Caco-2 (cell line): Measurements from ENCODE around the gene CD248. TPM values are rescaled to one million over a fixed set of nuclear protein-coding genes. Genes with fewer than 3 reads are reported as not detected.

ENCODE experiments used
- BruUV-seq: library from RNA; stranded (reverse); fragments of 400-500 nt; replicated peaks from 2 replicates; lab custom pipeline; 2021; lab: Mats Ljungman, UMichigan
- CTCF ChIA-PET: fragments of 300-600 bp; sonication (Branson Sonifier 250); formaldehyde crosslinking; loops from one replicate; lab custom pipeline; 2022; ENCODE audit warnings: antibody characterized with exemption; lab: Charles Lee
- POLR2A ChIA-PET: fragments of 300-600 bp; sonication (Branson Sonifier 250); formaldehyde crosslinking; loops from one replicate; lab custom pipeline; 2022; ENCODE audit warnings: antibody characterized with exemption; lab: Charles Lee
- DNase-seq, 2 experiments: peaks; one replicate each; pipeline versions ENCODE4 v3.0.0 to v3.0.0-alpha.2; 2020 to 2022
- H3K27me3 ChIP-seq: replicated peaks from 2 replicates; pipeline ENCODE4 v1.6.0; 2011; ENCODE audit warnings: low read length; ENCODE audit not compliant: control insufficient read depth, insufficient read depth
- H3K36me3 ChIP-seq: 2 replicates; pipeline ENCODE4 v1.5.1; 2011; ENCODE audit warnings: low read length; ENCODE audit not compliant: control insufficient read depth, insufficient read depth
- H3K4me1 ChIP-seq: fragments of 250-450 bp; sonication (Bioruptor Pico); 2 replicates; pipeline ENCODE4 v1.5.1; 2020; ENCODE audit warnings: mild to moderate bottlenecking
- H3K4me3 ChIP-seq: 2 replicates; pipeline ENCODE4 v1.5.1; 2011; ENCODE audit warnings: low read depth, mild to moderate bottlenecking, control low read depth, low read length
- H3K9me3 ChIP-seq: fragments of 250-450 bp; sonication (Bioruptor Pico); 2 replicates; pipeline ENCODE4 v1.5.1; 2020; ENCODE audit warnings: mild to moderate bottlenecking, moderate library complexity
- H3K27ac Mint-ChIP-seq: one replicate; pipeline ENCODE4 v1.8.0; 2022; ENCODE audit warnings: mixed read lengths; ENCODE audit not compliant: unreplicated experiment
- H3K27me3 Mint-ChIP-seq: one replicate; pipeline ENCODE4 v1.8.0; 2022; ENCODE audit warnings: mixed read lengths; ENCODE audit not compliant: insufficient read depth, unreplicated experiment
- H3K36me3 Mint-ChIP-seq: one replicate; pipeline ENCODE4 v1.8.0; 2022; ENCODE audit warnings: mild to moderate bottlenecking, mixed read lengths; ENCODE audit not compliant: insufficient read depth, unreplicated experiment
- H3K4me1 Mint-ChIP-seq: one replicate; pipeline ENCODE4 v1.8.0; 2022; ENCODE audit warnings: low read depth, mixed read lengths; ENCODE audit not compliant: unreplicated experiment
- H3K4me3 Mint-ChIP-seq: one replicate; pipeline ENCODE4 v1.8.0; 2022; ENCODE audit warnings: mild to moderate bottlenecking, moderate library complexity, mixed read lengths; ENCODE audit not compliant: unreplicated experiment
- H3K9me3 Mint-ChIP-seq: one replicate; pipeline ENCODE4 v1.8.0; 2022; ENCODE audit warnings: mixed read lengths; ENCODE audit not compliant: unreplicated experiment
- intact Hi-C: fragments of 100-400 bp; cut with micrococcal nuclease; formaldehyde crosslinking; loops from one replicate; pipeline ENCODE4 v1.10.0; 2022; ENCODE audit not compliant: unreplicated experiment
- total RNA-seq: library from RNA; stranded (reverse); gene quantifications from 2 replicates; pipeline ENCODE4 v1.2.3, GENCODE V29; 2022
- TF ChIP-seq, protein P1 (sequence below), 2 experiments: fragments of 200-600 bp in 1 of 2; IDR thresholded peaks; 1 replicate in 1 of 2; 2 replicates in 1 of 2; pipeline versions ENCODE4 v1.5.1 to v1.8.0; 2011 to 2022; ENCODE audit warnings: antibody characterized with exemption in 1 of 2, control low read depth in 1 of 2, inconsistent platforms in 1 of 2, low read depth in 1 of 2, low read length in 1 of 2, mild to moderate bottlenecking in 1 of 2, moderate library complexity in 1 of 2; ENCODE audit not compliant: insufficient read depth in 1 of 2, severe bottlenecking in 1 of 2, unreplicated experiment in 1 of 2

Gene CD248
- total RNA-seq, 1 experiment from 2014 or later, result 0.27 TPM

- Histone ChIP-seq H3K36me3 (no peaks in the 10 kb centered on the region), H3K4me1 (peaks cover 46% of the 10 kb centered on the region), H3K9me3 (peaks cover 9% of the 10 kb centered on the region; the same call in 1 of the 2 replicates), H3K4me3 (no peak overlapping the region), H3K27me3 (no peaks in the 10 kb centered on the region)
- no peak overlapping the region for H3K4me3 Mint-ChIP-seq
- peaks cover 29% of the 10 kb centered on the region for H3K4me1 Mint-ChIP-seq
- intact Hi-C loops, result no loop called here
- no peak for DNase-seq
- H3K9me3 Mint-ChIP-seq, result peaks cover 3% of the 10 kb centered on the region
- CTCF ChIA-PET, result interaction anchor here (0.7 to 1.9 kb wide), 2 partner anchors 12 kb away, joined by 4 to 6 read pairs; partner anchors contain the start of gene RIN1
- no peaks in the 10 kb centered on the region for H3K36me3 Mint-ChIP-seq
- H3K27me3 Mint-ChIP-seq, result no peaks in the 10 kb centered on the region
- POLR2A ChIA-PET, result no interaction called here
- no peak overlapping the region for H3K27ac Mint-ChIP-seq
- no TSS peak for BruUV-seq
- TF ChIP-seq, protein P1, sequence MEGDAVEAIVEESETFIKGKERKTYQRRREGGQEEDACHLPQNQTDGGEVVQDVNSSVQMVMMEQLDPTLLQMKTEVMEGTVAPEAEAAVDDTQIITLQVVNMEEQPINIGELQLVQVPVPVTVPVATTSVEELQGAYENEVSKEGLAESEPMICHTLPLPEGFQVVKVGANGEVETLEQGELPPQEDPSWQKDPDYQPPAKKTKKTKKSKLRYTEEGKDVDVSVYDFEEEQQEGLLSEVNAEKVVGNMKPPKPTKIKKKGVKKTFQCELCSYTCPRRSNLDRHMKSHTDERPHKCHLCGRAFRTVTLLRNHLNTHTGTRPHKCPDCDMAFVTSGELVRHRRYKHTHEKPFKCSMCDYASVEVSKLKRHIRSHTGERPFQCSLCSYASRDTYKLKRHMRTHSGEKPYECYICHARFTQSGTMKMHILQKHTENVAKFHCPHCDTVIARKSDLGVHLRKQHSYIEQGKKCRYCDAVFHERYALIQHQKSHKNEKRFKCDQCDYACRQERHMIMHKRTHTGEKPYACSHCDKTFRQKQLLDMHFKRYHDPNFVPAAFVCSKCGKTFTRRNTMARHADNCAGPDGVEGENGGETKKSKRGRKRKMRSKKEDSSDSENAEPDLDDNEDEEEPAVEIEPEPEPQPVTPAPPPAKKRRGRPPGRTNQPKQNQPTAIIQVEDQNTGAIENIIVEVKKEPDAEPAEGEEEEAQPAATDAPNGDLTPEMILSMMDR (IDR thresholded peaks at IDR 0.05; ENCODE audit: insufficient read depth in 1 of 2, low read depth in 1 of 2, low read length in 1 of 2, severe bottlenecking in 1 of 2, unreplicated experiment in 1 of 2), result no peak
These were observed 7.8 kb upstream of the CD248 start for GRCh38 chr11:66324664-66325063.

DNA sequence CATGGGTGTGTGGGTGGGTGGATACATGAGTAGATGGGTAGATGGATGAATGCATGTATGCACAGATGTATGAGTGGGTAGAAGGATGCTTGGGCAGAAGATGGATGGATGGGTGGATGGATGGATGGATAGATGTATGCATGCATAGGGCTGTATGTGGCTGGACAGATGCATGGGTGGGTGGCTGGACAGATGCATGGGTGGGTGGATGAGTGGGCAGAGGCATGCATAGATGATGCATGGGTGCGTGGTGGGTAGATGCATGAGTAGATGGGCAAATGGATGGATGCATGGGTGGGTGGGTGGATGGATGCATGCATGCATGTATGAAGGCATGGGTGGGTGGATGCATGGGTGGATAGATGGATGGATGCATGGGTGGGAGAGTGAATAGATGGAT, 6.8 kb upstream of the CD248 start:
- Mint-ChIP-seq H3K4me1 (peaks cover 36% of the 10 kb centered on the region), H3K36me3 (no peaks in the 10 kb centered on the region), H3K4me3 (no peak overlapping the region), H3K27me3 (no peaks in the 10 kb centered on the region), H3K9me3 (peaks cover 13% of the 10 kb centered on the region), H3K27ac (no peak overlapping the region)
- POLR2A ChIA-PET, result no interaction called here
- CTCF ChIA-PET, result interaction anchor here (0.7 kb wide), 1 partner anchor 11 kb away, joined by 4 read pairs; no protein-coding TSS in a partner anchor
- Histone ChIP-seq H3K4me3 (no peak overlapping the region), H3K4me1 (peaks cover 50% of the 10 kb centered on the region), H3K27me3 (no peaks in the 10 kb centered on the region), H3K9me3 (peaks cover 12% of the 10 kb centered on the region; the same call in 1 of the 2 replicates), H3K36me3 (no peaks in the 10 kb centered on the region)
- intact Hi-C loops, result no loop called here
- no peak for DNase-seq
- TF ChIP-seq, protein P1 (IDR thresholded peaks at IDR 0.05; ENCODE audit: insufficient read depth in 1 of 2, low read depth in 1 of 2, low read length in 1 of 2, severe bottlenecking in 1 of 2, unreplicated experiment in 1 of 2), result no peak
- no TSS peak for BruUV-seq

- Mint-ChIP-seq H3K4me1 (peaks cover 34% of the 10 kb centered on the region), H3K27me3 (no peaks in the 10 kb centered on the region), H3K27ac (peak overlapping the region; percentile 29), H3K9me3 (peaks cover 15% of the 10 kb centered on the region), H3K4me3 (no peak overlapping the region), H3K36me3 (no peaks in the 10 kb centered on the region)
- TF ChIP-seq, protein P1 (IDR thresholded peaks at IDR 0.05; ENCODE audit: insufficient read depth in 1 of 2, low read depth in 1 of 2, low read length in 1 of 2, severe bottlenecking in 1 of 2, unreplicated experiment in 1 of 2), result no peak
- ChIA-PET POLR2A (no interaction called here), CTCF (interaction anchor here (1.9 kb wide), 1 partner anchor 10 kb away, joined by 15 read pairs; no protein-coding TSS in a partner anchor)
- BruUV-seq, result no TSS peak
- H3K4me3 ChIP-seq, result no peak overlapping the region
- H3K4me1 ChIP-seq, result peaks cover 50% of the 10 kb centered on the region
- H3K27me3 ChIP-seq, result no peaks in the 10 kb centered on the region
- peaks cover 12% of the 10 kb centered on the region; the same call in 1 of the 2 replicates for H3K9me3 ChIP-seq
- intact Hi-C loops, result no loop called here
- DNase-seq, result peak in 1 of 2 experiments; percentile 50
- H3K36me3 ChIP-seq, result no peaks in the 10 kb centered on the region
These were observed 6.0 kb upstream of the CD248 start for GRCh38 chr11:66322732-66323427.
